ENCODE results near the gene CA5A. TPM values are rescaled to one million over a fixed set of nuclear protein-coding genes. Genes with fewer than 3 reads are reported as not detected.

The CA5A gene
- total and polyA plus RNA-seq, 2 of the 4 experiments (the other 2 are of a cell fraction): not detected

DNA sequence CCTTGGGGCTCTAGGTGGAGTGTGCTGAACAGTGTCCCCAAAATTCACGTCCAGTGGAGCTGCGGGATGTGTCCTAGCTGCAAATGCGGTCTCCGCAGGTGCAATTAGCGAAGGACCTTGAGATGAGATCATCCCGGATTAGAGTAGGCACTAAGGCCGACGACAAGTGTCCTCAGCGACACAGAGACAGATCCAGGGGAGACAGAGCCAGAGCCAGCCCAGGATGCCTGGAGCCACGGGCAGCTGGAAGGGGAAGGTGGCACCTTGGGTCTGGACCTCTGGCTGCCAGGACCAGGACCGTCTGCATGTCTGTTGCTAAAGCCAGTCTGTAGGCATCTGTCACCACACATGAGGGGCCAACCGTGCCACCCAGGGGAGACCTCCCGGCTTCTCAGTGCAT is 91.5 kb downstream of the CA5A start:
- TF ChIP-seq MAFK (IDR thresholded peaks at IDR 0.05; ENCODE audit: low read depth, low read length) (no peak), SMC3 (IDR thresholded peaks at IDR 0.05; ENCODE audit: low read depth, low read length) (no peak), NFE2L2 (IDR thresholded peaks at IDR 0.05; ENCODE audit: low read depth, low read length) (no peak), POLR2A (IDR thresholded peaks at IDR 0.05; ENCODE audit: low read depth, low read length) (no peak), RCOR1 (IDR thresholded peaks at IDR 0.05; ENCODE audit: insufficient replicate concordance, low read length) (no peak), RAD21 (IDR thresholded peaks at IDR 0.05; ENCODE audit: low read length) (no peak), MAZ (IDR thresholded peaks at IDR 0.05; ENCODE audit: borderline replicate concordance, low read depth, low read length) (no peak)
- TF ChIP-seq, protein P1, sequence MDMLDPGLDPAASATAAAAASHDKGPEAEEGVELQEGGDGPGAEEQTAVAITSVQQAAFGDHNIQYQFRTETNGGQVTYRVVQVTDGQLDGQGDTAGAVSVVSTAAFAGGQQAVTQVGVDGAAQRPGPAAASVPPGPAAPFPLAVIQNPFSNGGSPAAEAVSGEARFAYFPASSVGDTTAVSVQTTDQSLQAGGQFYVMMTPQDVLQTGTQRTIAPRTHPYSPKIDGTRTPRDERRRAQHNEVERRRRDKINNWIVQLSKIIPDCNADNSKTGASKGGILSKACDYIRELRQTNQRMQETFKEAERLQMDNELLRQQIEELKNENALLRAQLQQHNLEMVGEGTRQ (IDR thresholded peaks at IDR 0.05; ENCODE audit: low read depth, low read length): no peak
- 93% methylated on average over 7 of the region's 13 CpGs; no CpG with 5 or more reads in 1 of the 2 experiments for WGBS, 2 experiments (ENCODE audit: extremely low coverage in 2 of 2, insufficient read length in 1 of 2)
- Histone ChIP-seq H4K5ac (ENCODE audit: low read depth, low read length) (no peak overlapping the region), H3K56ac (ENCODE audit: extremely low read depth, insufficient read depth, low read length) (no peak overlapping the region), H4K20me1 (ENCODE audit: insufficient read depth, low read length) (peaks cover 97% of the 10 kb centered on the region), H2AK5ac (ENCODE audit: low read depth, low read length) (no peak overlapping the region), H3K4me3 (ENCODE audit: insufficient read depth, low read depth, low read length) (no peak overlapping the region), H3K4ac (ENCODE audit: low read depth, low read length) (no peak overlapping the region), H4K91ac (ENCODE audit: insufficient read depth, low read depth, low read length) (no peak overlapping the region), H3K9ac (ENCODE audit: low read depth, low read length) (no peak overlapping the region), H3K4me1 (ENCODE audit: control insufficient read depth, insufficient read depth, low read length) (no peaks in the 10 kb centered on the region), H3K14ac (replicated peaks; ENCODE audit: low read depth, low read length) (no peak overlapping the region), H3K27me3 (ENCODE audit: control insufficient read depth, insufficient read depth, low read length) (no peaks in the 10 kb centered on the region), H2BK5ac (ENCODE audit: low read depth, low read length, poor library complexity, severe bottlenecking) (no peak overlapping the region), H3K9me1 (ENCODE audit: insufficient read depth, low read length) (peaks cover 6% of the 10 kb centered on the region; the same call in 1 of the 2 replicates), H3K18ac (ENCODE audit: low read depth, low read length) (no peak overlapping the region), H4K8ac (ENCODE audit: low read depth in 2 of 2, low read length in 2 of 2) (no peak overlapping the region), H3K79me1 (ENCODE audit: low read depth in 1 of 2, low read length in 2 of 2) (peaks cover 24 to 98% of the 10 kb centered on the region in 2 experiments), H3K9me3 (ENCODE audit: control insufficient read depth, insufficient read depth, low read length) (no peaks in the 10 kb centered on the region), H3K4me2 (ENCODE audit: low read depth, low read length) (no peak overlapping the region), H2BK15ac (ENCODE audit: low read depth, low read length) (no peak overlapping the region), H2BK20ac (ENCODE audit: low read depth, low read length) (no peak overlapping the region), H2AFZ (replicated peaks; ENCODE audit: low read length, poor library complexity) (no peak overlapping the region), H2AK9ac (replicated peaks; ENCODE audit: low read depth, low read length, poor library complexity) (peak overlapping the region; percentile 66), H3K27ac (ENCODE audit: insufficient read depth, low read length) (no peak overlapping the region), H3K36me3 (ENCODE audit: control insufficient read depth, insufficient read depth, low read length) (peaks cover 74% of the 10 kb centered on the region), H2BK120ac (ENCODE audit: low read depth, low read length) (no peak overlapping the region), H3K23ac (ENCODE audit: low read depth, low read length) (no peak overlapping the region)
- ChIA-PET POLR2A (ENCODE audit: unreplicated experiment) (no interaction called here), CTCF (no interaction called here)
- in situ Hi-C loops (cut with MboI; ENCODE audit: low sequenced_read_pairs): no loop called here
- no TSS peak for BruUV-seq (replicated peaks)
- intact Hi-C loops (cut with micrococcal nuclease): no loop called here
- DNase-seq (no peak), ATAC-seq (ENCODE audit: low read depth) (no peak)
- dilution Hi-C loops (cut with HindIII; ENCODE audit: low sequenced_read_pairs, unreplicated experiment): no loop called here

All from IMR-90 (cell line).